ENCODE data around the gene UBE2L6.

The UBE2L6 gene

DNA sequence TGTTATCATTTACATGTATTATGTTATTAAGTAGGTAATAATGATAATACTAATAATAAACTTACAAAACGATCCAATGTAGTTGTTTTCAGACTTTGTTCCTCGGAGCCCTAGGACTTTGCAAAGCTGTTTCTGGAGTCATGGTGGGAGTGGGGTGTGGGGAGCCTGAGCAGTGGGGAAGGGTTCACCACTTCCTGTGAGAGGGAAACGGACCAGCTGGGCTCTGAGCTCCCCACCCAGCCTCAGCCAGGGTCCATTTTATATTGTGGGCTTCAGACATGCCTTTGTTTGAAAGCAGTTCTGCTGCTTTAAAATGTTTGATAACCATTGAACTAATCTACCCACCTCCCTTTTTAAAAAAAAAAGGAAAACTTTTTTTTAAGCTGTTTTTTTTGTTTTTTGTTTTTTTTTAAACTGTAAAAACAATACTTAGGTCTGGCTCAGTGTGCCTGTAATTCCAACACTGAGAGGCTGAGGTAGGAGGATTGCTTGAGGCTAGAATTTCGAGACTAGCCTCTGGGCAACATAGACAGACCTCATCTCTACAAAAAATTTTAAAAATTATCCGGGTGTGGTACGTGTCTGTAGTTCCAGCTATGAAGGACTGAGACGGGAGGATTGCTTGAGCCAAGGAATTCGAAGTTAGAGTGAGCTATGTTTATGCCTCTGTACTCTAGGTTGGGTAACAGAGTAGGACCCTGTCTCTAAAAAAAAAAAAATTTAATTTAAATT is 37.0 kb upstream of the UBE2L6 start:
- TF ChIP-seq, protein P1, sequence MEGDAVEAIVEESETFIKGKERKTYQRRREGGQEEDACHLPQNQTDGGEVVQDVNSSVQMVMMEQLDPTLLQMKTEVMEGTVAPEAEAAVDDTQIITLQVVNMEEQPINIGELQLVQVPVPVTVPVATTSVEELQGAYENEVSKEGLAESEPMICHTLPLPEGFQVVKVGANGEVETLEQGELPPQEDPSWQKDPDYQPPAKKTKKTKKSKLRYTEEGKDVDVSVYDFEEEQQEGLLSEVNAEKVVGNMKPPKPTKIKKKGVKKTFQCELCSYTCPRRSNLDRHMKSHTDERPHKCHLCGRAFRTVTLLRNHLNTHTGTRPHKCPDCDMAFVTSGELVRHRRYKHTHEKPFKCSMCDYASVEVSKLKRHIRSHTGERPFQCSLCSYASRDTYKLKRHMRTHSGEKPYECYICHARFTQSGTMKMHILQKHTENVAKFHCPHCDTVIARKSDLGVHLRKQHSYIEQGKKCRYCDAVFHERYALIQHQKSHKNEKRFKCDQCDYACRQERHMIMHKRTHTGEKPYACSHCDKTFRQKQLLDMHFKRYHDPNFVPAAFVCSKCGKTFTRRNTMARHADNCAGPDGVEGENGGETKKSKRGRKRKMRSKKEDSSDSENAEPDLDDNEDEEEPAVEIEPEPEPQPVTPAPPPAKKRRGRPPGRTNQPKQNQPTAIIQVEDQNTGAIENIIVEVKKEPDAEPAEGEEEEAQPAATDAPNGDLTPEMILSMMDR (IDR thresholded peaks at IDR 0.05; ENCODE audit: extremely low read depth, insufficient read depth, missing control alignments): no peak
- in situ Hi-C loops (cut with MboI; ENCODE audit: low pct_unique_long_range_greater_than_20kb, low sequenced_read_pairs, unreplicated experiment): no loop called here
- DNase-seq (ENCODE audit: low spot score): no peak

GRCh38 chr11:57601297-57601696 is 33.8 kb upstream of the UBE2L6 start:
- TF ChIP-seq, protein P1 (IDR thresholded peaks at IDR 0.05; ENCODE audit: extremely low read depth, insufficient read depth, missing control alignments): no peak
- DNase-seq (ENCODE audit: low spot score): no peak
- in situ Hi-C loops (cut with MboI; ENCODE audit: low pct_unique_long_range_greater_than_20kb, low sequenced_read_pairs, unreplicated experiment): no loop called here

- DNase-seq (ENCODE audit: low spot score): no peak
- in situ Hi-C loops (cut with MboI; ENCODE audit: low pct_unique_long_range_greater_than_20kb, low sequenced_read_pairs, unreplicated experiment): no loop called here
- TF ChIP-seq, protein P1 (IDR thresholded peaks at IDR 0.05; ENCODE audit: extremely low read depth, insufficient read depth, missing control alignments): no peak
Measured at GRCh38 chr11:57599381-57599780, 31.9 kb upstream of the UBE2L6 start.

DNA sequence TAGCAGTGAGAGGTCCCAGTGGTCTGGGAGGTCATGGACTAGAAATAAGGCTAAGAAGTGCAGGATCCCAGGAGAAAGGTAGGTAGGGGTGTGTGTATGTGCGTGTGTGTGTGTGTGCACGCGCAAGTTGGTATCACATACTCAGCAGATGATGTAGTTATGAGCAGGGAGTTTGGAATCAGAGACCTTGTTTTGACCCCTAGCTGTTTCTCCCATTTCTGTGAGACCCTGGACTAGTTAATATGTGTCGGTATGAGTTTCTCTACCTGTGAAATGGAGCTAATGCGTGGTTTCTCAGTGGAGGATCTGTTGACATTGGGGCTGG is 31.3 kb upstream of the UBE2L6 start:
- TF ChIP-seq, protein P1 (IDR thresholded peaks at IDR 0.05; ENCODE audit: extremely low read depth, insufficient read depth, missing control alignments): no peak
- in situ Hi-C loops (cut with MboI; ENCODE audit: low pct_unique_long_range_greater_than_20kb, low sequenced_read_pairs, unreplicated experiment): no loop called here
- DNase-seq (ENCODE audit: low spot score): no peak

DNA sequence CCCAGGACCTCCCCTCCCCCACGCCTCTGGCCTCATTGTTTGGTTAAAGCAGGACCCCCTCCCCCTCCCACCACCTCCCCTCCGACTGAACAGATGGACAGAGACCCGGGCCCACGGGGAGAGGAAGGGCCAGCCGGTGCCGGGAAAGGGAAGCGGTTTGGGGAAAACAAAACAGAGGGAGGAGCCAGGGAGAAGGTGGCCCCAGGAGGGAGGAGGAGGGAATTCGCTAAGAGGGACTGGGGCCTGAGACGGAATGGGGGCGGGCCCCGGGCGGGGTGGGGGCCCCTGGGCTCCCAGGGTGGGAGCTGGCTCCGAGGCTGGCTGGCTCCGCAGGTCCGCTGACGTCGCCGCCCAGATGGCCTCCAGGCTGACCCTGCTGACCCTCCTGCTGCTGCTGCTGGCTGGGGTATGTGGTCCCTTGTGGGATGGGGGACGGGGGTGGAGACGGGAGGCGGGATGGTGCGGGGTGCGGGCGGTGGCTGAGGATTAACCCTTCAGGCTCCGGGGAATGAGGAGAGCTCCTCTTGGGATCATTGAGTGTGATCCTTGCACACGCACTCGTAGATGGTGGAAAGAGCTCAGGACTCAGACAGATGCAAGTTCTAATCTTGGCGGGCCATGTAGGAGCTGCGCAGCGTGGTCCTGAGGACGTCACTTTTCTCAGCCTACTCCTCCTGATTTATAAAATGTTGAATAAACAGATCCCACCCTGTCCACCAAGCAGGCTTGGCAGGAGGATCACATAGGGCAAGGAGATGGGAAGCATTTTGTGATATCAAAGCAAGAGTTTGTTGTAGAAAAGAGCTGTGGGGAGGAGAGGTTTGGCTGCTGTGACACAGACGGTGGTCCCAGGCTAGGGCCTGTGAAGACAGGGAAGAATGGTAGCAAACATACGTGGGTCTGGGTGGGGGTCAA is 30.7 kb upstream of the UBE2L6 start:
- in situ Hi-C loops (cut with MboI; ENCODE audit: low pct_unique_long_range_greater_than_20kb, low sequenced_read_pairs, unreplicated experiment): no loop called here
- DNase-seq (ENCODE audit: low spot score): no peak
- TF ChIP-seq, protein P1 (IDR thresholded peaks at IDR 0.05; ENCODE audit: extremely low read depth, insufficient read depth, missing control alignments): no peak

DNA sequence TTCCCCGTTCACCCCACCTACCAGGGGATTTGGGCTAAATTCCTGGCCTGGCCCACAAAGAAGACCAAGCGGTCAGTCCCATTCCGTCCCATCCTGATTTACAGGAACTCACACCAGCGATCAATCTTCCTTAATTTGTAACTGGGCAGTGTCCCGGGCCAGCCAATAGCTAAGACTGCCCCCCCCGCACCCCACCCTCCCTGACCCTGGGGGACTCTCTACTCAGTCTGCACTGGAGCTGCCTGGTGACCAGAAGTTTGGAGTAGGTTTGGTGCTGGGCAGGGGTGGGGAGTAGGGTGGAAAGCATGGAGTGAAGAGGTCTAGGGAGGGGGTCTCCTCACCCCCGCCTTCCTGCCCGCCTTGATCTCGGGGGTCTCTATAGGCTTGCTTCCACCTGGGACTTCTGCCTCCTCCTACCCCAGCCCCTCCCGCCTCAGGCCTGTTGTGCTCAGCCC is 30.0 kb upstream of the UBE2L6 start, which contains the start of gene SERPING1:
Gene SERPING1 (plus strand): TSS at position 225 of the 455 bp plus-strand sequence. CDS start 586 bp downstream, outside the sequence.
- DNase-seq (ENCODE audit: low spot score): no peak
- in situ Hi-C loops (cut with MboI; ENCODE audit: low pct_unique_long_range_greater_than_20kb, low sequenced_read_pairs, unreplicated experiment): no loop called here
- TF ChIP-seq, protein P1 (IDR thresholded peaks at IDR 0.05; ENCODE audit: extremely low read depth, insufficient read depth, missing control alignments): no peak

All from GM13977 (cell line).